Suppressor macrophage (primary cell): Measurements from ENCODE around the gene EGFL8.
"Not testable (repeated sequence)": the region's sequence is repeated elsewhere in the genome, so short reads cannot be mapped to it uniquely, and the experiment has no call there.

ENCODE experiments used
- DNase-seq, 4 experiments: peaks; one replicate each; pipeline ENCODE4 v3.0.0-alpha.2; 2020 to 2022

The EGFL8 gene

DNA sequence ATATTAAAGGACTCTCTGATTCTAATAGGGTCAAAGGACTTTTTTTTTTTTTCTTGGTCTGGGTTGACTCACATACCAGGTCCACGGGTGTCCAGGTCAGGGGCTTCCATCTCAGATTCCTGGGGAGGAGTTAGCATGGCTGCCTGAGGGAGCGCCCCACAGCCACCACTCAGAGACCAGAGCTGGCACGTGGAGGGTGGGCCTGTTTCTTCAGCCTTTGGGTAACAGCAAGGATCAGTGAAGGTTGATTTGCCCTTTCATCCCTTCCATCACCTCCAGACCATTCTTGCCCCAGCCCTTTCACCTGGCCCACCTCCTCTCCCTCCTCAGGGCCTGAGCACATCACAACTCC is 33.9 kb downstream of the EGFL8 start:
- no peak for DNase-seq

DNA sequence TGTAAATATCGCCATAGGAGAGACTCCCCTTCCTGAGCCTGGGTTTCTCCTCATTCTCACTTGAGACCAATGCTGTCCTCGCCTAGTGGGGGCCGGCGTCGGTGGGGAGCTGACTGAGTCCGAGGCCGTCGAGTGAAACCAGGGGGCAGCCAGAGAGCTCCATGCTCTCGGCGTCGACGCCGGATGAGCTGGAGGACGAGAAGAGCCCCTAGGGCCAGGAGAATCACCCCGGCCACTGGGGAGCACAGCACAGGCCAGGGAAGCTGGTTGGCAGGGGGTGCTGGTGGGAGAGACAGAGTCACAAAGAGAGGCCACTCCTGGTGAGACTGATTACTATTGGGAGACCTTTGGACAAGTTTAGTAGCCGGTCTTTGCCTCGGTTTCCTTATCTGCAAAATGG is 34.5 kb downstream of the EGFL8 start:
- no peak for DNase-seq

DNA sequence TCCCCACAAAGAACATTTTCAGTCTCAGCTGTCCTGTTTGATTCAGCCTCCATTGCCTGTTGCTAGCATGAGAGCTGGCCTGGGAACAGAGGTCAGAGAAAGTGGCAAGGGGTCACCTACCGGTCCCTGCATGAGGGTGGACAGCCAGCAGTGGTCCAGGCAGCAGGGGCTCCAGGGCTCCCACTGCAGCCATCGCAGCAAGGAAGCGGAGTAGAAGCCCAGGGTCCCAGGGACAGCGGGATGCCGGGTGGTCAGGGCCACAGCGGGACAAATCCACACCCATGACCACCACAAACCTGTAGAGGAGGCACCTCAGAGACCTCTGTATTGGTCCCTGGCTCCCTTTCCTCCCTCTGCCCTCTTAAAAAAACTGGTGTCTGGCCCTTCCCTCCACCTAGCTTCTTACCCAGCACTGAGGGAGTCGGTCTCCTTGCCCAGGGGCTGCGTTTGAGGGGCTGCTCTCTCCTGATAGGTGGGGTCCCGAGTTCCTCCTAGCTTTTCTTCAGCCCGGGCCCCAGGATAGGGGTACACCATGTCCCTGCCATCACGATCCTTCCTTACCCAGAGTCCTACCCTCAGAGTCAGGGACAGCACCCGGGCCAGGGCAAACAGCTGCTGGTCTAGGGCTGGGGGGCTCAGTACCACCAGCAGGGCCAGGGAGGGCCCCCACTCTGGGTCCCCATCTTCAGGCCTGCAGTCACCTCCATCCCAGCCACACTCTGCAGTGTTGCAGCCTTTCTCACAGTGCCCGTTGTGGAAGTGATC is 36.5 kb downstream of the EGFL8 start:
- DNase-seq: no peak

DNA sequence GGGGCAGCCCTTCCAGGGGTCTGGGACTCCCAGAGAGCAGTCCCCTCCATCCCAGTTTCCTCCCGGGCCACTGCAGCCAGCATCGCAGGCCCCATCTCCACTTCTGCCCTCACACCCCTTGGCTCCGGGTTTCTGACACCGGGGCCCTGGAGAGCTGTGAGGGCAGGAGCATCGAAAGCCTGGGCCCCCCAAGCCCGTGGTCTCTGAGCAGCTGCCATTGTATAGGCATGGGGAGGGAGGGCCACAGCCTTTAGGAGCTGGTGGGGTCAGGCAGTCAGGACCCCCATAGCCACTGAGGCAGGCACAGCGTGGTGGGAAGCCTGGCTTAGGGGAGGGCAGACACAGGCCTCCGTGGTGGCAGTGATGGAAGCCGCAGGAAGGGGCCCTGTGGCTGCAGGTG is 37.8 kb downstream of the EGFL8 start:
- no peak for DNase-seq

DNA sequence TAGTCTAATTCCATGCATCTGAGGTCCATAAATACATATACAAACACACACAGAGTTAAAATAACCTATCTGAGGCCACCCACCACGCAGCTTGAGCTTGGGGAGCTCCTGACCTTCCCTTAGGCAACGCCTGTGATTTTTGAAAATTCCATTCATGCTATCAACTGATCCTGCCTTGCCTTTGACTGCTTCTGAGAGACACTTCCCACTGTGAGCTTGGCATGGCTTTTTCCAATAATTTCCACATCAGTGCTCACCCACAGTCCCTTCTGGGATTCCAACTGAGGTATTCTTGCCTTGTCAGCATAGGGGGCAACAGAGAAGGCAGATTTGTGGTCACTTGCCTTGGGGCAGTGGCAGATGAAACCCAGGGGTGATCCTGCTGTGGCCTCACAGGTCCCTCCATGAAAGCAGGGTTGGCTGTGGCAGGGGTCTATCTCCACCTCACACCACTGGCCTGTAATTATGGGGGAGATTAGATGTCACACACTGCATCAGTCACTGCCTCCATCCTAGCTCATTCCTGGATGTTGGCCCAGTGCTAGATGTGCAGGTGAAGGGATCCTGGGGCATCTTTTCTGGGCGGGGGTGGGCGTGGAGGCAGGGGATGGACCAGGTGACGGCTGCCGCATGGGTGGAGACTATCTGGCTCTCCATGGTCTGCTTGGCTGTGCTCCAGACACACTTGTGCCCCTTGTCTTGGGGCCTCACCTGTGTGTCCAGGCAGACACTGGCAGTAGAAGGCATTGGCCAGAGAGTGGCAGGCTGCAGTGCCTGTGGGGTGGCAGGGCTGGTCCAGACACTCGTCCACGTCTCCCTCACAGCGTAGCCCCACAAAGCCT is 39.3 kb downstream of the EGFL8 start:
- no peak for DNase-seq

DNA sequence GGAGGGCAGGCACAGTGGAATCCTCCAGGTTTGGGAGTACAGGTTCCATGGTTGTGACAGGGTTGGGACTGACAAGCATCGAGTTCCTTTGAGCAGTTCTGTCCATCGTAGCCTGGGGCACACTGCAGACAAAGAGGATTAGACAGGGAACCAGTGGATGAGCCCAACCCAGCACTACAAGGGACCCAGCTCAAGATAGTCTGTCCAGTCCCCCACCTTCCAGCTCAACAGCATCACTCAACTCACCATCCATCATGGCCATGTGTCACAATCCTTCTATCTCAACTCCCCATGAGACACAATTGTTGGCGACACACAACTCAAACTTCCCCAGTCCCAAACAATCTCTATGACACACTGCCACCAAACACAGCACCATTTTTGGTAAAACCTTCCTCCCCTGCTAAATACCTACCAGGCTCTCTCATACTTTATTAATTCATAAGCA is 39.9 kb downstream of the EGFL8 start:
- DNase-seq: no peak

DNA sequence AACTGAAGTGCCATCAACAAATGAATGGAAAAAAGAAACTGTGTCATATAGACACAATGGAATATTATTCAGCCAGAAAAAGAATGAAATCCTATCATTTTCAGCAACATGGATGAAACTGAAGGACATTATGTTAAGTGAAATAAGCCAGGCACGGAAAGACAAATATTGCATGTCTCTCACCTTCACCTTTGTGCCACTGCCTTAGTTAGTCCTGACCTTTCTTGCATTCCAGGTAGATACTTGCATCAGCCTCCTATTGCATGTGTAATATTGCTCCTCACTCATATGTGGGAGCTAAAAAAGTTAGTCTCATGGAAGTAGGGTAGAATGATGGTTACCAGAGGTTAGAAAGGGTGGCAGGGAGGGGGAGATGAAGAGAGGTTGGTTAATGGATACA is 44.6 kb downstream of the EGFL8 start:
- DNase-seq: no peak

DNA sequence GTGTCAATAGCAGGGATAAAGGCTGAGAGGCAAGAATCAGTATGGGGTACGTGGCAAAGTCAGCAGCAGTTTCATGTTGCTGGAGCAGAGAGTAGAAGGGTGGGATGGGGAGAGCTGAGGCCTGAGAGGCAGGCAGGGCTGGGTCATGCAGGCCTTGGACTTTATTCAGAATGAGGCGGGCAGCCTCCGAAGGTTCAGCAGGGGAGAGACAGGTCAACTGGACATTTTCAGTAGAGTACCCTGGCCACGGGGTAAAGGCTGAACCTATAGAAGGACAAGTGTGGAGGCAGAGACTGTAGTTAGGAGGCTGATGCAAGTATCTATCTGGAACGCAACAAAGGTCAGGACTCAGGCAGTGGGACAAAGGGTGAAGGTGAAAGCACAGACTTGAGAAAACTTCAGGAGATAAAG is 45.8 kb downstream of the EGFL8 start:
- no peak for DNase-seq

DNA sequence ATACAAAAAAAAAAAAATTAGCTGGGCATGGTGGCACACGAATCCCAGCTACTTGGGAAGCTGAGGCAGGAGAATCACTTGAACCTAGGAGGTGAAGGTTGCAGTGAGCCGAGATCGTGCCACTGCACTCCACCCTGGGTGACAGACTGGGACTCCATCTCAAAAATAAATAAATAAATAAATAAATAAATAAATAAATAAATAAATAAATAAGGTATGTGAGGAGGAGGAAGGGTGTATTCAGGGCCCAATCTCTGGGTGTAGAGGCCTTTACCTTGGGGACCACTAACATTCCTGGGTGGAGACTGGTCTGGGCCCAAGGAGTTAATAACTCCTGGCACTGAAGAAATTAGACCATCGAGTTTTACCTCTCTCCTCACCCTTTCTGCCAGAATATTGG is 47.0 kb downstream of the EGFL8 start:
- not testable (repeated sequence) for DNase-seq

DNA sequence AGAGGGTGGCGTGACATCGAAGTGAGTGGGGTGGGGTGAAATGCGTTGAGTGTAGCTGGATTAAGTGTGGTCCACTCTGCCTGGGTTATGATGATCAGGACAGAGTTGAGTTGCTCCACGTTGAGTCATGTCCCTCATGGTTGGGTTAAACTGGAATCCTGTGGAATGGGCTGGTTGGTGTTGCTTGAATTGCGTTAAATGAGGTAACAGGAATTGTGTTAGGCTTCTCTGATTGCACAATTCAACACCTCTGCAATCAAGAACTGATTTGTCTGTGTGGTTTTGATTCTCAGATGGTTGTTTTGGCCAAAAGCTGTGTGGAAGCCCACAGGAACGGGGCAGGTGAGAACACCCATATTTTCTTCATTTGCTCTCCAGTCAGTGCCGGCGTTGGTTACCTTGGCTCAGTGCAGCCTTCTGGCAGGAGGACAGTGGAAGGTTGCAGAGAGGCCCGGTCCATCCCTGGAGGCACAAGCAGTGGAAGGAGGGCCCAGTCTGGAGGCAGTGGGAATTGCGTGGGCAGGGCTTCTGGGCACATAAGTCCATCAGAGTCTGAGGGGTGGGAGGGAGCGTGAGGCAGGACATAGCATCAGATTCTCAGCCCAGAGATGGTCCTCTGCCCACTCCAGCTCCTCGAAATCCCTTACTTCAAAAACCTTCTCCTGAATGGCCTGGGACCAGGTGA is 47.8 kb downstream of the EGFL8 start:
- no peak for DNase-seq

DNA sequence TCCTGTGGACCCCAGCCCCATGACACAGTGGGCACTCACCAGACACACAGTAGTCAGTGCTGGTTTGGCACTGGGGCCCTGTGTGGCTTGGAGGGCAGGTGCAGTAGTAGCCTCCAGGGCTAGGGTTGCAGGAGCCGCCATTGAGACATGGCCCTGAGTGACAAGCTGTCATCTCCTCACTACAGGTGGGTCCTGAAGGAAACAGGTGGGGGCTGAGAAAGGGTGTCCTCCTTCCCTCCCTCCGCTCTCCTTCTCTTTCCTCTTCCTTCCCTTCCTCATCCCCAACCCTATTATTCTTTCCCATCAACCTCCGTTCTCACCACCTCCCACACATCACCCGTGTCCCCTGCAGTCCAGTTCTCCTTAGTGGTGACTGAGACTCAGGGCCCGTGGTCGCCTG is 49.3 kb downstream of the EGFL8 start:
- no peak for DNase-seq

DNA sequence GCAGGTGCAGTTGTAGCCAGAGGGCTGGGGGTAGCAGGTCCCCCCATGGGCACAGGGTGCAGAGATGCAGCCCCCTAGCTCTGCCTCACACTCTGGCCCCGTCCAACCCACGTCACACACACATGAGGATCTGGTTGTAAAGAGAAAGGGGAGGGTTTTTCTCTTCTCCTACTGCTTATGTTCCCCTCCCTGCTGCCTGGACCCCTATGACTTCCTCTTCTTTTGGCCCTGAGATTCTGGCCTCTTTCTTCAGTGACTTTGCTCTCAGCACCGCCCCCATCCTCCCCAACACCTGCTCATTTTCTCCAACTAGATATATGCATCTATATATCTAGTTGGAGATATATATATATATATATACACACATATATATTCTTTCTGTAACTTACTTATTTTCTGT is 49.7 kb downstream of the EGFL8 start:
- DNase-seq: peak in 2 of 4 experiments; percentile 23 to 29

DNA sequence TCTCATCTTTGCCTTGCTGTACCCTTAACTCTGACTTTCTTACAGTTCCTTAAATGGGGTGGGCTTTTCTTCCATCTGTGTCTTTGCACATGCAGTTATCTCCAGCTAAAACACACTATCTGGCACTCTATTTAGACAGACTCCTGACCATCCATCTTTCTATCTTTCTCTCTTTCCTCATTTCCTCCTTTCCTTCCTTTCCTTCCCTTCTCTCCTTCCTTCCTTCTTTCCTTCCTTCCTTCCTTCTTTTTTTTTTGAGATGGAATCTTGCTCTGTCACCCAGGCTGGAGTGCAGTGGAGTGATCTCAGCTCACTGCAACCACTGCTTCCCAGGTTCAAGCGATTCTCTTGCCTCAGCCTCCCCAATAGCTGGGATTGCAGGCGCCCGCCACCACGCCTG is 51.2 kb downstream of the EGFL8 start:
- no peak for DNase-seq

DNA sequence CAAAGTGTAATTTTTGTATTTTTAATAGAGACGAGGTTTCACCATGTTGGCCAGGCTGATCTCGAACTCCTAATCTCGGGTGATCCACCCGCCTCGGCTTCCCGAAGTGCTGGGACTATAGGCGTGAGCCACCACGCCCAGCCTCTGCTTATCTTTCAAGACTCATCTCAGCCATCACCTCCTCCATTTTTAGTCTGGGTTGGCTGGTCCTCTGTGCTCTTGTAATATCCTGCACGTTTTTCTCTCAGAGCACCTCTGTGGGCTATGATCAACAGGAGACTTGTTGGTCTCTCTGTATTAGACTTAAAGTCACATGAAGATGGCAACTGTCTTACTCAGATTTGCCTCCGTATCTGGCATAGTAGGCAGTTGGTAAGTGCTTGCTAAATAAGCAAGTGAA is 51.9 kb downstream of the EGFL8 start:
- DNase-seq: no peak

DNA sequence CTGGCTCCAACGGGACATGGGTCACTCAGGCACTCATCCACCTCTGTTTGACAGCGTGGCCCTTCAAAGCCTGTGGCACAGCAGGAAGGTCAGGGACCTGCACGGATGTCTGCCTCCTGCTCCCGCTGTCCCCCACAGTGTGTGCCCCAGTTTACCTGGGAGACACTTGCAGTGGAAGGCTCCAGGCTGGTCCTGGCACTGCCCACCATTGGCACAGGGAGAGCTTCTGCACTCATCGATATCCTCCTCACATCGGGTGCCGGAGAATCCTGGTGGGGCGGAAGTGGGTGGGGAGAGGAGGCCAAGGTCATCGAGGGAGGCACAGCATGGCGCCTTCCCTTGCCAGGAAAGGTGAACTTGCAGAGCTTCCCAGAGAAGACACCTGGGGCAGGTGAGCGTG is 52.6 kb downstream of the EGFL8 start:
- DNase-seq: no peak
